Natural killer cell (primary cell): ENCODE measurements around the gene DLX1. TPM values are rescaled to one million over a fixed set of nuclear protein-coding genes. Genes with fewer than 3 reads are reported as not detected.

Experiments
- ATAC-seq, 3 donors: fragments of 150-1000 bp in 2 of 3; fragments of 200-7000 bp in 1 of 3; cut with Tn5 transposase; 1 replicate in 1 of 3; 2 replicates in 2 of 3; pipeline ENCODE4 v1.10.0; 2021; ENCODE audit warnings: mild to moderate bottlenecking in 2 of 3, moderate library complexity in 2 of 3
- DNase-seq, 2 donors: peaks; one replicate each; pipeline versions ENCODE4 v3.0.0 to v3.0.0-alpha.2; 2013 to 2021; ENCODE audit warnings: mixed read lengths in 1 of 2
- H3K27ac ChIP-seq: one replicate; pipeline ENCODE4 v1.5.1; 2013; ENCODE audit warnings: mild to moderate bottlenecking, low read length
- H3K27me3 ChIP-seq: one replicate; pipeline ENCODE4 v1.6.1; 2013; ENCODE audit warnings: low read length; ENCODE audit not compliant: control insufficient read depth, insufficient read depth
- H3K36me3 ChIP-seq: one replicate; pipeline ENCODE4 v1.6.1; 2013; ENCODE audit warnings: low read length; ENCODE audit not compliant: control insufficient read depth, insufficient read depth
- H3K4me1 ChIP-seq: one replicate; pipeline ENCODE4 v1.6.1; 2013; ENCODE audit warnings: low read length; ENCODE audit not compliant: control insufficient read depth, insufficient read depth
- H3K4me3 ChIP-seq: one replicate; pipeline ENCODE4 v1.5.1; 2013; ENCODE audit warnings: low read length
- H3K9me3 ChIP-seq: one replicate; pipeline ENCODE4 v1.6.1; 2013; ENCODE audit warnings: low read length; ENCODE audit not compliant: control insufficient read depth, insufficient read depth
- H3K27ac Mint-ChIP-seq, 2 donors: one replicate each; pipeline ENCODE4 v1.8.0; 2022; ENCODE audit warnings: mild to moderate bottlenecking in 2 of 2, mixed read lengths in 2 of 2, moderate library complexity in 1 of 2
- H3K27me3 Mint-ChIP-seq, 2 donors: one replicate each; pipeline ENCODE4 v1.8.0; 2022; ENCODE audit warnings: low read depth in 2 of 2, mixed read lengths in 2 of 2
- H3K36me3 Mint-ChIP-seq: one replicate; pipeline ENCODE4 v1.8.0; 2022; ENCODE audit warnings: mixed read lengths
- H3K4me1 Mint-ChIP-seq, 2 donors: one replicate each; pipeline ENCODE4 v1.8.0; 2022; ENCODE audit warnings: mixed read lengths in 2 of 2
- H3K4me3 Mint-ChIP-seq: one replicate; pipeline ENCODE4 v1.8.0; 2022; ENCODE audit warnings: mild to moderate bottlenecking, moderate library complexity, mixed read lengths
- H3K9me3 Mint-ChIP-seq, 2 donors: one replicate each; pipeline ENCODE4 v1.8.0; 2022; ENCODE audit warnings: mixed read lengths in 2 of 2
- WGBS: methylation state at CpG from one replicate; pipeline ENCODE4 v1.1.7; 2013; ENCODE audit warnings: missing lambda C conversion rate; ENCODE audit not compliant: insufficient coverage; 5-methylcytosine and 5-hydroxymethylcytosine counted together
- intact Hi-C: fragments of 100-400 bp; cut with micrococcal nuclease; formaldehyde crosslinking; loops from one replicate; pipeline ENCODE4 v1.14.2; 2022
- total RNA-seq, 4 donors: library from RNA; stranded (reverse); fragments of 120-200 nt in 1 of 4; gene quantifications; one replicate each; pipeline versions ENCODE4 v1.2.3 to v1.2.4, GENCODE V29; 2013 to 2022
- TF ChIP-seq, protein P1 (sequence below): fragments of 200-600 bp; IDR thresholded peaks from one replicate; pipeline ENCODE4 v1.8.0; 2022; ENCODE audit warnings: antibody characterized with exemption

Gene DLX1
- total RNA-seq, 3 donors from 2014 or later (not counting 1 experiment from before 2014, with no cell fraction given), result not detected

- Mint-ChIP-seq H3K27ac (no peak overlapping the region), H3K4me3 (peak overlapping the region; percentile 9), H3K27me3 (peaks cover 59% of the 10 kb centered on the region in 2 donors), H3K36me3 (no peaks in the 10 kb centered on the region), H3K9me3 (no peaks in the 10 kb centered on the region), H3K4me1 (peaks cover 35 to 47% of the 10 kb centered on the region in 2 donors)
- H3K4me1 ChIP-seq, result peaks cover 40% of the 10 kb centered on the region
- no peak overlapping the region for H3K4me3 ChIP-seq
- ATAC-seq (no peak), DNase-seq (peak in 1 of 2 donors; percentile 25)
- H3K36me3 ChIP-seq, result no peaks in the 10 kb centered on the region
- 19% methylated on average over 51 of the region's 51 CpGs for WGBS
- intact Hi-C loops, result loop anchor here (10.0 kb wide), 3 partner anchors 183 to 1293 kb away; partner anchors contain the start of genes GAD1 and HAT1
- TF ChIP-seq, protein P1, sequence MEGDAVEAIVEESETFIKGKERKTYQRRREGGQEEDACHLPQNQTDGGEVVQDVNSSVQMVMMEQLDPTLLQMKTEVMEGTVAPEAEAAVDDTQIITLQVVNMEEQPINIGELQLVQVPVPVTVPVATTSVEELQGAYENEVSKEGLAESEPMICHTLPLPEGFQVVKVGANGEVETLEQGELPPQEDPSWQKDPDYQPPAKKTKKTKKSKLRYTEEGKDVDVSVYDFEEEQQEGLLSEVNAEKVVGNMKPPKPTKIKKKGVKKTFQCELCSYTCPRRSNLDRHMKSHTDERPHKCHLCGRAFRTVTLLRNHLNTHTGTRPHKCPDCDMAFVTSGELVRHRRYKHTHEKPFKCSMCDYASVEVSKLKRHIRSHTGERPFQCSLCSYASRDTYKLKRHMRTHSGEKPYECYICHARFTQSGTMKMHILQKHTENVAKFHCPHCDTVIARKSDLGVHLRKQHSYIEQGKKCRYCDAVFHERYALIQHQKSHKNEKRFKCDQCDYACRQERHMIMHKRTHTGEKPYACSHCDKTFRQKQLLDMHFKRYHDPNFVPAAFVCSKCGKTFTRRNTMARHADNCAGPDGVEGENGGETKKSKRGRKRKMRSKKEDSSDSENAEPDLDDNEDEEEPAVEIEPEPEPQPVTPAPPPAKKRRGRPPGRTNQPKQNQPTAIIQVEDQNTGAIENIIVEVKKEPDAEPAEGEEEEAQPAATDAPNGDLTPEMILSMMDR, result no peak
- peaks cover 68% of the 10 kb centered on the region for H3K27me3 ChIP-seq
- H3K9me3 ChIP-seq, result no peaks in the 10 kb centered on the region
- H3K27ac ChIP-seq, result no peak overlapping the region
These were observed 22.6 kb downstream of the DLX1 start for GRCh38 chr2:172107690-172108586.

GRCh38 chr2:172108587-172108930 is 23.3 kb downstream of the DLX1 start:
- Mint-ChIP-seq H3K27me3 (peaks cover 60 to 64% of the 10 kb centered on the region in 2 donors), H3K4me3 (no peak overlapping the region)
- intact Hi-C loops, result loop anchor here (10.0 kb wide), 3 partner anchors 184 to 1294 kb away; partner anchors contain the start of genes GAD1 and HAT1

DNA sequence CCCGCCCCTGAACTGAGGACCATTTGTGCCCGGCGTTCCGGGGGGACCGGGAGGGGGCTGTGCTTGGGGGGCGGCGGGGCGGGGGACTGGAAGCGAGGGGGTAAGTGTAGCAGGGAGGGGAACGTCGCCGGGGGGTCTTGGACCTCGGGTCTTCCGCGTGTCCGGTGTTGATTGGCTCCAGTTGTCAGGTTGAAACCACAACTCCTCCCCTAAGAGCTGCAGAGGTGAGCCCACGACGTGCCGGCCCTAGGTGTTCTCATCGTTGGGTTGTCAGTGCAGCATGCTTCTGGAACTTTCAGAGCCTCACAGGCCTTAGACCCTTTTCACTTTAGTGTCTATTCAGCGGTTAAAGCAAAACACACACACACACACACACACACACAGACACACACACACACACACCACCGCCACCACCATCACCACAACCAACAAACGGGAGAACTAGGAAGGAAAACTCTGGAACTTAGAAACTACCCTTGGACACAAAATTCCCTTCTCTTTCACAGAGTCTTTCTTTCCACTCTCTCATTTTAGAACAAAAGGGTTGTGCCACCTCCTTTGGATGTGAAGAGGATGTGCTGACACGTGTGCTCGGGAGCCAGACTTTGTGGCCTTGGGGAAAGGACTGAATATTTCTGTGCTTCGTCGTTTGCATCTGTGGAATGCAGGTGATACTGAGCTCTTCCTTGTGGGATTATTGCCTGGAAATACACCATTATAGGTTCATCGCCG is 24.1 kb downstream of the DLX1 start:
- no peak for DNase-seq
- Mint-ChIP-seq H3K4me1 (peaks cover 22 to 35% of the 10 kb centered on the region in 2 donors), H3K9me3 (no peaks in the 10 kb centered on the region), H3K36me3 (no peaks in the 10 kb centered on the region), H3K4me3 (no peak overlapping the region), H3K27ac (no peak overlapping the region), H3K27me3 (peaks cover 57 to 65% of the 10 kb centered on the region in 2 donors)
- no peaks in the 10 kb centered on the region for H3K9me3 ChIP-seq
- H3K27ac ChIP-seq, result no peak overlapping the region
- TF ChIP-seq, protein P1, result no peak
- peaks cover 53% of the 10 kb centered on the region for H3K27me3 ChIP-seq
- H3K36me3 ChIP-seq, result no peaks in the 10 kb centered on the region
- WGBS, result 27% methylated on average over 21 of the region's 29 CpGs
- H3K4me1 ChIP-seq, result peaks cover 26% of the 10 kb centered on the region
- H3K4me3 ChIP-seq, result no peak overlapping the region
- intact Hi-C loops, result loop anchor here (10.0 kb wide), 3 partner anchors 185 to 1295 kb away; partner anchors contain the start of genes GAD1 and HAT1
- ATAC-seq, result no peak

More at GRCh38 chr2:172108587-172108930, 23.3 kb downstream of the DLX1 start:
- no peaks in the 10 kb centered on the region for H3K36me3 ChIP-seq
- H3K27me3 ChIP-seq, result peaks cover 62% of the 10 kb centered on the region
- no peaks in the 10 kb centered on the region for H3K36me3 Mint-ChIP-seq
- H3K4me1 ChIP-seq, result peaks cover 33% of the 10 kb centered on the region
- no peak for DNase-seq
- no peaks in the 10 kb centered on the region for H3K9me3 ChIP-seq
- no peaks in the 10 kb centered on the region for H3K9me3 Mint-ChIP-seq
- 40% methylated on average over 7 of the region's 8 CpGs for WGBS
- no peak for ATAC-seq
- no peak overlapping the region for H3K4me3 ChIP-seq
- H3K27ac ChIP-seq, result no peak overlapping the region
- TF ChIP-seq, protein P1, result no peak
- H3K27ac Mint-ChIP-seq, result no peak overlapping the region
- H3K4me1 Mint-ChIP-seq, result peaks cover 29 to 40% of the 10 kb centered on the region in 2 donors
